ENCODE data around the gene ATF6B.
"Not testable (repeated sequence)": the region's sequence is repeated elsewhere in the genome, so short reads cannot be mapped to it uniquely, and the experiment has no call there.

ATF6B gene

GRCh38 chr6:32102255-32102654, 25.8 kb downstream of the ATF6B start:
- no peak for DNase-seq

GRCh38 chr6:32100251-32100650, 27.8 kb downstream of the ATF6B start:
- not testable (repeated sequence) for DNase-seq

GRCh38 chr6:32097364-32097763, 30.7 kb downstream of the ATF6B start:
- DNase-seq: no peak

GRCh38 chr6:32096394-32097258, 31.4 kb downstream of the ATF6B start:
- no peak for DNase-seq

GRCh38 chr6:32096087-32096393, 32.0 kb downstream of the ATF6B start:
- DNase-seq: no peak

GRCh38 chr6:32095338-32096086, 32.5 kb downstream of the ATF6B start:
- DNase-seq: no peak

- DNase-seq: peak; percentile 51
Measured at GRCh38 chr6:32092760-32093497, 35.1 kb downstream of the ATF6B start.

GRCh38 chr6:32089082-32089828, 38.8 kb downstream of the ATF6B start:
- no peak for DNase-seq

- no peak for DNase-seq
Measured at GRCh38 chr6:32088487-32089049, 39.5 kb downstream of the ATF6B start.

GRCh38 chr6:32087574-32088486, 40.2 kb downstream of the ATF6B start:
- DNase-seq: no peak

- DNase-seq: no peak
Measured at GRCh38 chr6:32086661-32087573, 41.1 kb downstream of the ATF6B start.

GRCh38 chr6:32085759-32086459, 42.1 kb downstream of the ATF6B start:
- DNase-seq: no peak

GRCh38 chr6:32084780-32085179, 43.3 kb downstream of the ATF6B start:
- no peak for DNase-seq

GRCh38 chr6:32083812-32084768, 44.0 kb downstream of the ATF6B start:
- no peak for DNase-seq

- DNase-seq: no peak
Measured at GRCh38 chr6:32082935-32083334, 45.1 kb downstream of the ATF6B start.

GRCh38 chr6:32082478-32082877, 45.6 kb downstream of the ATF6B start:
- DNase-seq: no peak

GRCh38 chr6:32081168-32081990, 46.7 kb downstream of the ATF6B start:
- DNase-seq: no peak

All from DMS79 (cell line).